H1 (cell line): ENCODE measurements around the gene CDHR5.

Experiments used
- BRCA1 ChIP-seq: IDR thresholded peaks from 2 replicates; pipeline ENCODE4 v1.6.1; 2012; ENCODE audit warnings: low read depth, low read length, improper control_type of control experiment
- CTBP2 ChIP-seq: IDR thresholded peaks from 2 replicates; pipeline ENCODE4 v1.7.0; 2011; ENCODE audit warnings: borderline replicate concordance, mild to moderate bottlenecking, moderate library complexity, mixed read lengths, low read length; ENCODE audit not compliant: insufficient read depth, insufficient read length
- EP300 ChIP-seq, 2 experiments: IDR thresholded peaks; 1 replicate in 1 of 2; 2 replicates in 1 of 2; pipeline ENCODE4 v1.6.1; 2011 to 2012; ENCODE audit warnings: low read depth in 2 of 2, low read length in 2 of 2, mild to moderate bottlenecking in 2 of 2, borderline replicate concordance in 1 of 2, inconsistent platforms in 1 of 2, moderate library complexity in 1 of 2
- EZH2 ChIP-seq: fragments of 200-600 bp; sonication (generic); IDR thresholded peaks from 2 replicates; pipeline ENCODE4 v1.7.1; 2012; ENCODE audit warnings: low read depth, mild to moderate bottlenecking, moderate library complexity, low read length, inconsistent platforms; ENCODE audit not compliant: severe bottlenecking
- NANOG ChIP-seq: IDR thresholded peaks from 2 replicates; pipeline ENCODE4 v1.6.1; 2011; ENCODE audit warnings: low read length, low read depth, mild to moderate bottlenecking, inconsistent platforms; ENCODE audit not compliant: insufficient read depth, poor library complexity, severe bottlenecking
- SIN3A ChIP-seq, 2 experiments: IDR thresholded peaks in 1 of 2; conservative IDR thresholded peaks in 1 of 2; 2 replicates each; pipeline ENCODE4 v1.6.1; 2011 to 2012; ENCODE audit warnings: low read length in 2 of 2, improper control_type of control experiment in 1 of 2, low read depth in 1 of 2, mild to moderate bottlenecking in 1 of 2
- ZNF274 ChIP-seq: IDR thresholded peaks from 2 replicates; pipeline ENCODE4 v1.7.0; 2012; ENCODE audit warnings: low read length, borderline replicate concordance; ENCODE audit errors: extremely low read depth
- TF ChIP-seq, protein P1 (sequence below), 3 experiments: IDR thresholded peaks; 1 replicate in 2 of 3; 2 replicates in 1 of 3; pipeline versions ENCODE4 v1.5.1 to v1.6.1; 2011; ENCODE audit warnings: low read length in 3 of 3, mild to moderate bottlenecking in 3 of 3, inconsistent platforms in 2 of 3, low read depth in 1 of 3, moderate library complexity in 1 of 3; ENCODE audit not compliant: insufficient read depth in 1 of 3; ENCODE audit errors: control extremely low read depth in 1 of 3
- TF ChIP-seq, protein P2 (sequence below): IDR thresholded peaks from 2 replicates; pipeline ENCODE4 v1.6.1; 2012; ENCODE audit warnings: inconsistent platforms
- TF ChIP-seq, protein P3 (sequence below): fragments of 300-600 bp; sonication (generic); IDR thresholded peaks from 2 replicates; pipeline ENCODE4 v1.7.1; 2012; ENCODE audit warnings: low read length, moderate library complexity, mild to moderate bottlenecking, inconsistent platforms; ENCODE audit not compliant: insufficient replicate concordance
- TF ChIP-seq, protein P4 (sequence below): IDR thresholded peaks from 2 replicates; pipeline ENCODE4 v1.6.1; 2011; ENCODE audit warnings: low read length, improper control_type of control experiment

DNA sequence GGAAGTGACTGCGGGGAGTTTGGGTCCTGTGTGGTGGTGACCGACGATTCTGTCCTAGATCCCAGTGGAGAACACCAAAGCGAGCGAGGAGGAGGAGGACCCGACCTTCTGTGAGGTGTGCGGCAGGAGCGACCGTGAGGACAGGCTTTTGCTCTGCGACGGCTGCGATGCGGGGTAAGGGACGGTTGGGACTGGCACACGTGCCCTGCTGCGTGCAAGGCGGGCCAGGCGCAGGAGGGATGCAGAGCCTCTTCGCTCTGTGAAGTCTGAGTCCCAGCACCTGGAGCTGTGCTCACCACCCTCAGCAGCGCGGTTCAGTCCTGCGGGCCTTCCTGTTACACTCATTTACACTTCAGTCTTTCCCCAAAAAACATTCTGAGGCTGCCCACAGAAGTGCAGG is 32.3 kb downstream of the CDHR5 start:
- TF ChIP-seq ZNF274 (no peak), NANOG (no peak), BRCA1 (no peak), EZH2 (no peak), CTBP2 (no peak), EP300 (IDR thresholded peaks at IDR 0.05; ENCODE audit: borderline replicate concordance in 1 of 2, low read depth in 2 of 2, low read length in 2 of 2) (no peak), SIN3A (conservative IDR thresholded peaks at IDR 0.05 in 1 of 2, IDR thresholded peaks at IDR 0.05 in 1 of 2; ENCODE audit: low read depth in 1 of 2, low read length in 2 of 2) (no peak)
- TF ChIP-seq, protein P1, sequence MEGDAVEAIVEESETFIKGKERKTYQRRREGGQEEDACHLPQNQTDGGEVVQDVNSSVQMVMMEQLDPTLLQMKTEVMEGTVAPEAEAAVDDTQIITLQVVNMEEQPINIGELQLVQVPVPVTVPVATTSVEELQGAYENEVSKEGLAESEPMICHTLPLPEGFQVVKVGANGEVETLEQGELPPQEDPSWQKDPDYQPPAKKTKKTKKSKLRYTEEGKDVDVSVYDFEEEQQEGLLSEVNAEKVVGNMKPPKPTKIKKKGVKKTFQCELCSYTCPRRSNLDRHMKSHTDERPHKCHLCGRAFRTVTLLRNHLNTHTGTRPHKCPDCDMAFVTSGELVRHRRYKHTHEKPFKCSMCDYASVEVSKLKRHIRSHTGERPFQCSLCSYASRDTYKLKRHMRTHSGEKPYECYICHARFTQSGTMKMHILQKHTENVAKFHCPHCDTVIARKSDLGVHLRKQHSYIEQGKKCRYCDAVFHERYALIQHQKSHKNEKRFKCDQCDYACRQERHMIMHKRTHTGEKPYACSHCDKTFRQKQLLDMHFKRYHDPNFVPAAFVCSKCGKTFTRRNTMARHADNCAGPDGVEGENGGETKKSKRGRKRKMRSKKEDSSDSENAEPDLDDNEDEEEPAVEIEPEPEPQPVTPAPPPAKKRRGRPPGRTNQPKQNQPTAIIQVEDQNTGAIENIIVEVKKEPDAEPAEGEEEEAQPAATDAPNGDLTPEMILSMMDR (IDR thresholded peaks at IDR 0.05; ENCODE audit: control extremely low read depth in 1 of 3, insufficient read depth in 1 of 3, low read depth in 1 of 3, low read length in 3 of 3): no peak
- TF ChIP-seq, protein P2, sequence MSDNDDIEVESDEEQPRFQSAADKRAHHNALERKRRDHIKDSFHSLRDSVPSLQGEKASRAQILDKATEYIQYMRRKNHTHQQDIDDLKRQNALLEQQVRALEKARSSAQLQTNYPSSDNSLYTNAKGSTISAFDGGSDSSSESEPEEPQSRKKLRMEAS: no peak
- TF ChIP-seq, protein P3, sequence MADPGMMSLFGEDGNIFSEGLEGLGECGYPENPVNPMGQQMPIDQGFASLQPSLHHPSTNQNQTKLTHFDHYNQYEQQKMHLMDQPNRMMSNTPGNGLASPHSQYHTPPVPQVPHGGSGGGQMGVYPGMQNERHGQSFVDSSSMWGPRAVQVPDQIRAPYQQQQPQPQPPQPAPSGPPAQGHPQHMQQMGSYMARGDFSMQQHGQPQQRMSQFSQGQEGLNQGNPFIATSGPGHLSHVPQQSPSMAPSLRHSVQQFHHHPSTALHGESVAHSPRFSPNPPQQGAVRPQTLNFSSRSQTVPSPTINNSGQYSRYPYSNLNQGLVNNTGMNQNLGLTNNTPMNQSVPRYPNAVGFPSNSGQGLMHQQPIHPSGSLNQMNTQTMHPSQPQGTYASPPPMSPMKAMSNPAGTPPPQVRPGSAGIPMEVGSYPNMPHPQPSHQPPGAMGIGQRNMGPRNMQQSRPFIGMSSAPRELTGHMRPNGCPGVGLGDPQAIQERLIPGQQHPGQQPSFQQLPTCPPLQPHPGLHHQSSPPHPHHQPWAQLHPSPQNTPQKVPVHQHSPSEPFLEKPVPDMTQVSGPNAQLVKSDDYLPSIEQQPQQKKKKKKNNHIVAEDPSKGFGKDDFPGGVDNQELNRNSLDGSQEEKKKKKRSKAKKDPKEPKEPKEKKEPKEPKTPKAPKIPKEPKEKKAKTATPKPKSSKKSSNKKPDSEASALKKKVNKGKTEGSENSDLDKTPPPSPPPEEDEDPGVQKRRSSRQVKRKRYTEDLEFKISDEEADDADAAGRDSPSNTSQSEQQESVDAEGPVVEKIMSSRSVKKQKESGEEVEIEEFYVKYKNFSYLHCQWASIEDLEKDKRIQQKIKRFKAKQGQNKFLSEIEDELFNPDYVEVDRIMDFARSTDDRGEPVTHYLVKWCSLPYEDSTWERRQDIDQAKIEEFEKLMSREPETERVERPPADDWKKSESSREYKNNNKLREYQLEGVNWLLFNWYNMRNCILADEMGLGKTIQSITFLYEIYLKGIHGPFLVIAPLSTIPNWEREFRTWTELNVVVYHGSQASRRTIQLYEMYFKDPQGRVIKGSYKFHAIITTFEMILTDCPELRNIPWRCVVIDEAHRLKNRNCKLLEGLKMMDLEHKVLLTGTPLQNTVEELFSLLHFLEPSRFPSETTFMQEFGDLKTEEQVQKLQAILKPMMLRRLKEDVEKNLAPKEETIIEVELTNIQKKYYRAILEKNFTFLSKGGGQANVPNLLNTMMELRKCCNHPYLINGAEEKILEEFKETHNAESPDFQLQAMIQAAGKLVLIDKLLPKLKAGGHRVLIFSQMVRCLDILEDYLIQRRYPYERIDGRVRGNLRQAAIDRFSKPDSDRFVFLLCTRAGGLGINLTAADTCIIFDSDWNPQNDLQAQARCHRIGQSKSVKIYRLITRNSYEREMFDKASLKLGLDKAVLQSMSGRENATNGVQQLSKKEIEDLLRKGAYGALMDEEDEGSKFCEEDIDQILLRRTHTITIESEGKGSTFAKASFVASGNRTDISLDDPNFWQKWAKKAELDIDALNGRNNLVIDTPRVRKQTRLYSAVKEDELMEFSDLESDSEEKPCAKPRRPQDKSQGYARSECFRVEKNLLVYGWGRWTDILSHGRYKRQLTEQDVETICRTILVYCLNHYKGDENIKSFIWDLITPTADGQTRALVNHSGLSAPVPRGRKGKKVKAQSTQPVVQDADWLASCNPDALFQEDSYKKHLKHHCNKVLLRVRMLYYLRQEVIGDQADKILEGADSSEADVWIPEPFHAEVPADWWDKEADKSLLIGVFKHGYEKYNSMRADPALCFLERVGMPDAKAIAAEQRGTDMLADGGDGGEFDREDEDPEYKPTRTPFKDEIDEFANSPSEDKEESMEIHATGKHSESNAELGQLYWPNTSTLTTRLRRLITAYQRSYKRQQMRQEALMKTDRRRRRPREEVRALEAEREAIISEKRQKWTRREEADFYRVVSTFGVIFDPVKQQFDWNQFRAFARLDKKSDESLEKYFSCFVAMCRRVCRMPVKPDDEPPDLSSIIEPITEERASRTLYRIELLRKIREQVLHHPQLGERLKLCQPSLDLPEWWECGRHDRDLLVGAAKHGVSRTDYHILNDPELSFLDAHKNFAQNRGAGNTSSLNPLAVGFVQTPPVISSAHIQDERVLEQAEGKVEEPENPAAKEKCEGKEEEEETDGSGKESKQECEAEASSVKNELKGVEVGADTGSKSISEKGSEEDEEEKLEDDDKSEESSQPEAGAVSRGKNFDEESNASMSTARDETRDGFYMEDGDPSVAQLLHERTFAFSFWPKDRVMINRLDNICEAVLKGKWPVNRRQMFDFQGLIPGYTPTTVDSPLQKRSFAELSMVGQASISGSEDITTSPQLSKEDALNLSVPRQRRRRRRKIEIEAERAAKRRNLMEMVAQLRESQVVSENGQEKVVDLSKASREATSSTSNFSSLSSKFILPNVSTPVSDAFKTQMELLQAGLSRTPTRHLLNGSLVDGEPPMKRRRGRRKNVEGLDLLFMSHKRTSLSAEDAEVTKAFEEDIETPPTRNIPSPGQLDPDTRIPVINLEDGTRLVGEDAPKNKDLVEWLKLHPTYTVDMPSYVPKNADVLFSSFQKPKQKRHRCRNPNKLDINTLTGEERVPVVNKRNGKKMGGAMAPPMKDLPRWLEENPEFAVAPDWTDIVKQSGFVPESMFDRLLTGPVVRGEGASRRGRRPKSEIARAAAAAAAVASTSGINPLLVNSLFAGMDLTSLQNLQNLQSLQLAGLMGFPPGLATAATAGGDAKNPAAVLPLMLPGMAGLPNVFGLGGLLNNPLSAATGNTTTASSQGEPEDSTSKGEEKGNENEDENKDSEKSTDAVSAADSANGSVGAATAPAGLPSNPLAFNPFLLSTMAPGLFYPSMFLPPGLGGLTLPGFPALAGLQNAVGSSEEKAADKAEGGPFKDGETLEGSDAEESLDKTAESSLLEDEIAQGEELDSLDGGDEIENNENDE: no peak
- TF ChIP-seq, protein P4, sequence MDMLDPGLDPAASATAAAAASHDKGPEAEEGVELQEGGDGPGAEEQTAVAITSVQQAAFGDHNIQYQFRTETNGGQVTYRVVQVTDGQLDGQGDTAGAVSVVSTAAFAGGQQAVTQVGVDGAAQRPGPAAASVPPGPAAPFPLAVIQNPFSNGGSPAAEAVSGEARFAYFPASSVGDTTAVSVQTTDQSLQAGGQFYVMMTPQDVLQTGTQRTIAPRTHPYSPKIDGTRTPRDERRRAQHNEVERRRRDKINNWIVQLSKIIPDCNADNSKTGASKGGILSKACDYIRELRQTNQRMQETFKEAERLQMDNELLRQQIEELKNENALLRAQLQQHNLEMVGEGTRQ: no peak
